IPS-15b (cell line): ENCODE results near the gene SPAG9.
A peak's percentile ranks its signal among the peaks of the same experiment; 100 is the strongest.
"Not testable (repeated sequence)": the region's sequence is repeated elsewhere in the genome, so short reads cannot be mapped to it uniquely, and the experiment has no call there.

Experiments
- H3K27me3 ChIP-seq: one replicate; pipeline ENCODE4 v1.6.1; 2013; ENCODE audit warnings: low read length; ENCODE audit not compliant: control insufficient read depth, insufficient read depth
- H3K36me3 ChIP-seq: one replicate; pipeline ENCODE4 v1.6.1; 2013; ENCODE audit warnings: low read length; ENCODE audit not compliant: control insufficient read depth, insufficient read depth
- H3K4me1 ChIP-seq: one replicate; pipeline ENCODE4 v1.6.1; 2013; ENCODE audit warnings: mild to moderate bottlenecking, low read length; ENCODE audit not compliant: control insufficient read depth, insufficient read depth
- H3K4me3 ChIP-seq: one replicate; pipeline ENCODE4 v1.5.1; 2013; ENCODE audit warnings: low read depth, low read length
- H3K9ac ChIP-seq: one replicate; pipeline ENCODE4 v1.6.1; 2013; ENCODE audit warnings: low read depth, mild to moderate bottlenecking, low read length
- H3K9me3 ChIP-seq: one replicate; pipeline ENCODE4 v1.6.1; 2013; ENCODE audit warnings: mild to moderate bottlenecking, low read length; ENCODE audit not compliant: control insufficient read depth, insufficient read depth

The SPAG9 gene

DNA sequence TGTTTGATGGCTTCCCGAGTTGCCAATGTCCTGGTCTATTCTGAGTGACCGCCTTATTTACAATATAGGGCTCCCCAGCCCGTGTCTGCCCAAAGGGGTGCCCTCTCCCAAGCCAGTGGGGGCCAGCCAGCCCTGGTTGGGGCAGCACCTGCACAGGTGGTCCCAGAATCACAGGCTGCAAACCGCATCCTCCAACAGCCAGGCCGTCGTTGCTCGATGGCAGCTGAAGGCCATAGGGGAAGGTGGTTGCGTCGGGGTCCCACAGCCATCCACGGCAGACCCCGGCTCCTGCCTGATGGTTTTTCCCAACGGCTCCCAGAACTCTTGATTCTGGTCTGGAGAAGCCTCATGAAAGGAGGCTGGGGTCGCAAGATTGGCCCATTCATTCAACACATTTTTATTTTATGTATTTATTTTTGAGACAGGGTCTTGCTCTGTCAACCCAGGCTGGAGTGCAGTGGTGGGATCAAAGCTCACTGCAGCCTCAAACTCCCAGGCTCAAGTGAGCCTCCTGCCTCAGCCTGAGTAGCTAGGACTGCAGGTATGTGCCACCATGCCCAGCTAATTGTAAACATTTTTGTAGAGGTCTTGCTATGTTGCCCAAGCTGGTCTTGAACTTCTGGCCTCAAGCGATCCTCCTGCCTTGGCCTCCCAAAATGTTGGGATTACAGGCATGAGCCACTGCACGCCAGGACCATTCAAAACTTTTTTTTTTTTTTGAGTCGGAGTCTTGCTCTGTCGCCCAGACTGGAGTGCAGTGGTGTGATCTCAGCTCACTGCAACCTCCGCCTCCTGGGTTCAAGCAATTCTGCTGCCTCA lies 175.6 kb downstream of the SPAG9 start:
- peak overlapping the region; percentile 22 for H3K4me3 ChIP-seq

DNA sequence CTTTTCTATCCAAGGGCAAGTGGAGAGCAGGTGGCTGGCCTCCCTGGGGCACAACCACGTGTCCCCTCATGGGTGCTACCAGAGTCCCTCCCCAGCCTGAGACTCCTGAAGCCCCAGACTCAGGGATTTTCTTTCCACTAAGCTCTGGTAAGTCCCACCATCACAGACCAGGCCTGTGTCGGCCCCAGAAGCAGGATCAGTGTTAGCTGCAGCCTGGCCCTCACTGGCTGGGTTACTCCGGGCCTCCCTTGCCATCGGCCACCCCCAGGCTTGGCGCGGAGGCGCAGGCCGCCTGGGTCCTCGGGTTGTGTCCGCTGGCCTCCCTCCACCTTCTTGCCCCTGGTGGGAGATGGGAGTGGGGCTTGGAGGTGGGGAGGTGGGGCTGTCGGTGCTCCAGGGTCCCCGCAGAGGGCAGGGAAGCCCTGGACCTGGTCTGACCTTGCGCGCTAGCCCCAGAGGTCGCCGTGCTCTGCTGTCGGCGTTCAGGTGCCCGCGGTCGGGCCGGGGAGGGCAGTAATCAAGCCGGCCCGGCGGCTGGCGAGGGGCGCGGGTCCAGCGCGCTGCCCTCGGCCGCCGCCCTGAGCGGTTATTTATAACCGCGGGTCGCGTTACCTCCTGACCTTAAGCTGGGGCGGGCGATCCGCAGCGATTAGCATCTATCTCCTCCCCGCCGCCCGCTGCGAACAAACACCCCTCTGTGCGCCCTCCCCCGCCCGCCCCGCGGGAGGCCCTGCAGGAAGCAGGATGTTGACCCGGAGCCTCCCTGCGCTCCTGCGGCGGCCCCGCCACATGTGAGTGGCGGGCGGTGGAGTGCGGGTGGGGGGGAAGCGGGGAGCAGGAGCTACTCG lies 176.4 kb downstream of the SPAG9 start:
- Histone ChIP-seq H3K4me1 (peaks cover under 1% of the 10 kb centered on the region), H3K4me3 (peak overlapping the region; percentile 22), H3K36me3 (no peaks in the 10 kb centered on the region), H3K27me3 (peaks cover 19% of the 10 kb centered on the region), H3K9me3 (no peaks in the 10 kb centered on the region), H3K9ac (peak overlapping the region; percentile 4)

More for the DNA sequence above, 175.6 kb downstream of the SPAG9 start:
- H3K9me3 ChIP-seq: no peaks in the 10 kb centered on the region
- H3K9ac ChIP-seq: no peak overlapping the region
- peaks cover 19% of the 10 kb centered on the region for H3K27me3 ChIP-seq
- no peaks in the 10 kb centered on the region for H3K36me3 ChIP-seq
- H3K4me1 ChIP-seq: peaks cover 4% of the 10 kb centered on the region

DNA sequence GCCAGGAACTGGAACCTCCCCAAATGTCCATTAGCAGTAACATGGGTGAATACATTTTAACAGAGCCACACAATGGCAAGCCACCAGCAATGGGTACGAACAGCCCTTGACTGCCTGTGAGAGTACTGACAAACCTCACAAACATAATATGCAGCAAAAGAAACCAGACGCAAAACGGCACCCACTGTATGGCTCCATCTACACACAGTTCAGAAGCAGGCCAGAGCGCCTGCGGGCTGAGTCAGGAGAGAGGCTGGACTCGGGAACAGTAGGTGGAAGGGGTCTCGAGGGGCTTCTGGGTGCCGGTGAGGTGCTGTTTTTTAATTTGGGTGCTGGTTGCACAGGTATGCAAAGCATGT lies 177.1 kb downstream of the SPAG9 start:
- Histone ChIP-seq H3K4me1 (no peaks in the 10 kb centered on the region), H3K4me3 (no peak overlapping the region), H3K36me3 (no peaks in the 10 kb centered on the region), H3K9me3 (no peaks in the 10 kb centered on the region), H3K27me3 (peaks cover 19% of the 10 kb centered on the region), H3K9ac (no peak overlapping the region)

DNA sequence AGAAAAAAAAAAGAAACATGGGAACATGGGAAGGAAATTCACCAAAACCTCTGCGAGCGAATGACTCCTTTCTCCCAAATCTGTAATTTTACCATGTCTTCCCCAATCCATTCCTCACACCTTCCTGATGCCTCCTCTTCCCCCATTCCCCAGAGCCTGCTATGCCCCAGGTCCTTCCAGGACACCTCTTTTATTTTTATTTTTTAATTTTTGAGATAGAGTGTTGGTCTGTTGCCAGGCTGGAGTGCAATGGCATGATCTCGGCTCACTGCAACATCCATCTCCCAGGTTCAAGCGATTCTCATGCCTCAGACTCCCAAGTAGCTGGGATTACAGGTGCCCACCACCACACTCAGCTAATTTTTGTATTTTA lies 179.0 kb downstream of the SPAG9 start:
- H3K4me1 ChIP-seq, H3K9ac ChIP-seq, H3K9me3 ChIP-seq, H3K36me3 ChIP-seq, H3K4me3 ChIP-seq: not testable (repeated sequence)
- H3K27me3 ChIP-seq: peaks cover 19% of the 10 kb centered on the region

DNA sequence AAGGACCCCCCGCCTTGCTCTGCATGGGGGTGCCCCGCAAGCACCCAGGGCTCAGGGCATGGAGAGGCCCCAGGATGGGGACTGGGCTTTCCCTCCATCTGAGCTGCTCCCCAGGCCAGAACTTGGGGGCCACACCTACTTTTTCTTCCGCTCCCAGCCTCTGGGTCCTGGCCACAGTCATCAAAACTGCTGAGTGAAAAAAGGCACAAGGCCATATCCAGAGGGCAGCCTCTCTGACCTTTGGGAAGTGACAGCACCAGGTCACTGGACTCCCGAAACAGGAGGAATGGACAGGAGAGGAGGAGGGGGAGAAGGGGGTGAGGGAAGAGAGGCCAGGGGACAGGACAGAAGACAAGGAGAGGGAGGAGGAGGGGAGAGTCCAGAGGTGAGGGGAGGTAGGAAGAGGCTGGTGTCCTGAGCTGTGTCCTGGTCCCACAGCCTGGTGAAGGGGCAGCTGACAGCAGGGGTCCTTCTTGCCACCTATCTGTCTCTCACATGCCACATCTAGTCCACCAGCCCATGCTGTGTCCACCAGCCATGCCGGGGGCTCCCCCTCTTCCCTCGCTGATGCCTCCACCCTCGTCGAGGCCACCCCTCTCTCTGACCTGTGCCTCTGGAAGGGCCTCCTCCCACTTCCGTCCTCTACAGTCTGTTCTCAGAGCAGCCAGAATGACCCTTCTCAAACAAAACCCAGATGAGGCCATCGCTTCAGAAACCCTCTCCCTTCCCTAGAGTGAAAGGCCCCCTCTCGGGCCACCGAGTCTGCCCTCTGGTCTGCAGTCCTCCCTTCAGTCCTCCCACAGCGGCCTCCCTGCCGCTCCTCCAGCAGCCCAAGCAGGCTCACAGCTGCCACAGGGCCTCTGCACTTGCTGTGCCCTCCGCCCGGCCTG lies 180.6 kb downstream of the SPAG9 start:
- Histone ChIP-seq H3K4me3 (no peak overlapping the region), H3K4me1 (no peaks in the 10 kb centered on the region), H3K36me3 (no peaks in the 10 kb centered on the region), H3K9ac (no peak overlapping the region), H3K27me3 (peaks cover 18% of the 10 kb centered on the region), H3K9me3 (no peaks in the 10 kb centered on the region)

DNA sequence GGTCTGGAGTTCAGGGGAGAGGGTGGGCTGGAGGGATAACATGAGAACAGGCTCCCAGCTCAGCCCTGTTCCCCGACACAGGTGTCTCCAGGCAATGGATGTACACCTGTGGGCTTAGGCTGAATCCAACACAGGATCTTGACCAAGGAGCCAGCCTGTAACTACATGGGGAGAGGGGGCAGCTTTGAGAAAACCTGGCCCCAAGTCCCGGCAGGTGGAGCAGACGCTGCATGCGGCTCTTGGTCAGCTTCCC lies 181.2 kb downstream of the SPAG9 start:
- Histone ChIP-seq H3K9ac (no peak overlapping the region), H3K27me3 (peaks cover 15% of the 10 kb centered on the region), H3K9me3 (no peaks in the 10 kb centered on the region), H3K4me3 (no peak overlapping the region), H3K36me3 (no peaks in the 10 kb centered on the region), H3K4me1 (no peaks in the 10 kb centered on the region)

DNA sequence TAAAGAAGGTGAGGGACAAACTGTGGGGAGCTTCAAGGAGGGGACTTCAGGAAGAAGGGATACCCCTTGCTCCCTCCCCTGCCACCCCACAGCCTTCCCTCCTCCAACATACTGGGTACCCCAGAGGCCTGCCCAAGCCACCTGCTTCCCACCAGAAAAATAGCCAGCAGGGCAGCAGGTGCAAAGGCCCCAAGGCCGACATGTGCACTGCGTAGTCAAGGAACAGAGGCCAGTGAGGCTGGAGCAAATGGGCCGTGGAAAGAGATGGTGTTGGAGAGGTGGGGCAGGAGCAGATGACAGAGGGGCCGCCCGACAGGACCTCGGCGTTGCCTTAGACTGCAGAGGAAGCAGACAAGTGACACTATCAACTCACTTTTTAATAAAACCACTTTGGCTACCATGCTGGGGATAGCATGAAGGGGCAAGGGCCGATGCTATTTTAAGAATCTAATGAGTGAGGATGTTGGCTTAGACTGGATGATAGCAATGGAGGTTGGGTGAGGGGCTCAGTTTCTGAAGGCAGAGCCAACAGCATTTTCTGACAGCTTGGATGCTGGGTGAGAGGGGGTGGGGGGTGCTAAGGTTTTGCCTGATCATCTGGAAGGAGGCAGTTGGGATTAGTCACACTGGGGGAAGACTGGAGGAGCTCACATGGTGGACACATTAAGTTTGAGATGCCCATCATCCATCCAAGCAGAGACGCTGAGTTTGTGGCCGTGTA lies 181.7 kb downstream of the SPAG9 start:
- Histone ChIP-seq H3K4me1 (no peaks in the 10 kb centered on the region), H3K27me3 (peaks cover 15% of the 10 kb centered on the region), H3K9me3 (no peaks in the 10 kb centered on the region), H3K9ac (no peak overlapping the region), H3K4me3 (no peak overlapping the region), H3K36me3 (no peaks in the 10 kb centered on the region)

DNA sequence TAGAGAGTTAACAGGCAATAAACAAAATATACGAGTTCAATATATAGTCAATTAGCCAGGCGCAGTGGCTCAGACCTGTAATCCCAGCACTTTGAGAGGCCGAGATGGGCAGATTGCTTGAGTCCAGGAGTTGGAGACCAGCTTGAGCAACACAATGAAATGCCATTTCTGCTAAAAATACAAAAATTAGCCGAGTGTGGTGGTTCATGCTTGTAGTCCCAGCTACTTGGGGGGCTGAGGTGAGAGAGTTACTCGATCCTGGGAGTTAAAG lies 184.7 kb downstream of the SPAG9 start:
- Histone ChIP-seq H3K27me3 (peaks cover 10% of the 10 kb centered on the region), H3K9ac (peak overlapping the region; percentile 47), H3K4me3 (no peak overlapping the region), H3K4me1 (no peaks in the 10 kb centered on the region), H3K9me3 (no peaks in the 10 kb centered on the region), H3K36me3 (no peaks in the 10 kb centered on the region)

DNA sequence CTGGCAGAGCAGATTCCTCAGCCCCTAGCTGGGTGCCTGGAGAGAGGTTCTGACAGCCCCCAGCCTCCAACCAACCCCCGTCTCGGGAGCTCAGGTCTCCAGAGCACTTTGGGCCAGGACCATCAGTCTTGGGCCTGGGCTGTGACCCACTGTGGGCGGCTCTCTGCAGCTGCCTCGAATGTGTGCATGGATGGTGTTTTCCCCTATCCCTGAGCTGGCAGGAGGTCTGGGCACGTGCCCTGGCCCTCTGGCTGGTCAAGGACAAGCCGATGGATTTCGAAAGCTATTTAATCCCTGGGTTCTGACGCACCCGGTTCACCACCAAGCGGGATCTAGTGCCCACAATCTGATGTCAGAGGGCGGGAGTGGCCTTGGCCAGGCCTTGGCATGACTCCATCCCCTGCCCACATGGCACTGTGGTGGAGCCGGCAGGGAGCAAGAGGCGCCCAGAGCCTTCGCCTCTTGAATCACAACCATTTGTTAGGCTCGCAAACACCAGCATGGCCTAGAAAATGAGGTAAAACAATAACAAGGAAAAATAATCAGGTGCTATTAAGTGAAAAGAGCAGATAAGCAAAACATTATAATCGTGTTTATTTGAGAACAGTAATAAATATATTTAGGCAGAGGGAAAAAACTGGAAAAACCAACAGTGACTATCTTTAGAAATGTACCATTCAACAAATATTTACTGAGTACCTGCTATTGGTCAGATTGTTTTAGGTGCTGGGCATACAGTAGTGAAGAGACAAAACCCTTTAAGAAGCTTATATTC lies 185.3 kb downstream of the SPAG9 start:
- Histone ChIP-seq H3K9me3 (no peaks in the 10 kb centered on the region), H3K4me3 (no peak overlapping the region), H3K4me1 (no peaks in the 10 kb centered on the region), H3K27me3 (peaks cover 10% of the 10 kb centered on the region), H3K9ac (peak overlapping the region; percentile 47), H3K36me3 (no peaks in the 10 kb centered on the region)

DNA sequence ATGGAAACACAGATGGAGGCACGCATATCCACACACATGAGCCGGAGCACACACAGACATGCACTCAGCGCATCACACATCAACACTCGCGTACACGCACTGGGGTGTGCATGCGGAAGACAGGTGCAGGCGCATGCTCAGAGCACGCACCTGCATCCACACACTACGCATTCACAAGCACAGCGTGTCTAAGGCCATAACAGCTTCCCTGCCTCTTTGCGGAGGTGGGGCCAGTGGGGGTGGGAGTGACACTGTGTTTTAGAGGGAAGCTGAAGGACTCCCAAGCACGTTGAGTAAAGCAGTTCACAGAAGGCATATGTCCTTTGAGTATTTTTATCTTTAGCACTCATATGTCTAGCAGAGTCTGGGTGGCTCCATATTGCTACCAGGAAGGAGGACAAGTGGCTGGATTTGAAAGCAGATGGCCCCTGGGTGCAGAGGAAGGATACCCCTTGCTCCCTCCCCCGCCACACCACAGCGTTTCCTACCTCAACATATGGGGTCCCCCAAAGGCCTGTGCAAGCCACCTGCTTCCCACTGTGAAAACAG lies 185.9 kb downstream of the SPAG9 start:
- no peaks in the 10 kb centered on the region for H3K4me1 ChIP-seq
- no peak overlapping the region for H3K9ac ChIP-seq
- no peaks in the 10 kb centered on the region for H3K36me3 ChIP-seq
- H3K4me3 ChIP-seq: no peak overlapping the region
- H3K9me3 ChIP-seq: no peaks in the 10 kb centered on the region
- H3K27me3 ChIP-seq: peaks cover 10% of the 10 kb centered on the region
